GM13977 (cell line): ENCODE measurements around the gene PTEN.

Experiments used
- DNase-seq: peaks from one replicate; pipeline ENCODE4 v3.0.0; 2012; ENCODE audit warnings: low spot score
- in situ Hi-C: fragments of 300-500 bp; cut with MboI; formaldehyde crosslinking; loops from one replicate; pipeline ENCODE4 v1.12.0; 2022; ENCODE audit warnings: low sequenced_read_pairs, low pct_unique_long_range_greater_than_20kb, mixed read lengths, inconsistent platforms; ENCODE audit not compliant: unreplicated experiment
- TF ChIP-seq, protein P1 (sequence below): IDR thresholded peaks from 2 replicates; pipeline ENCODE4 v1.5.1; 2012; ENCODE audit warnings: mild to moderate bottlenecking, control low read depth; ENCODE audit not compliant: insufficient read depth; ENCODE audit errors: extremely low read depth, missing control alignments

The PTEN gene

DNA sequence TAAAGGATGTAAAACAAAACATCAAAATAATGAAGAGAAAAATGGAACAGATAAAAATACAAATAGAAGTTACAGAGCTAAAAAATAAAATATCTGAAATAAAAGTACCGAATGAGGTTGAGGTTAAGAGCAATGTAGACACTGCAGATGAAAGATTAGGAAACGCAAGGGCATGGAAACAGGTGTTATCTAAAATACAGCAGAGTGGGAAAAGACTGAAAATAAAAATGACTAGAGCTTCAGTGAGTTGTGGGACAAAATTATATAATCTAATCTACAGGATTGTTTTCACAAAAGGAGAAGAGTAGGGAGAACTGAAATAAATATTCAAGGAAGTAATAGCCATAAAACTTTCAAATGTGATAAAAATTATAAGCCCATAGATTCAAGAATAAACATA, 123.8 kb downstream of the PTEN start:
- TF ChIP-seq, protein P1, sequence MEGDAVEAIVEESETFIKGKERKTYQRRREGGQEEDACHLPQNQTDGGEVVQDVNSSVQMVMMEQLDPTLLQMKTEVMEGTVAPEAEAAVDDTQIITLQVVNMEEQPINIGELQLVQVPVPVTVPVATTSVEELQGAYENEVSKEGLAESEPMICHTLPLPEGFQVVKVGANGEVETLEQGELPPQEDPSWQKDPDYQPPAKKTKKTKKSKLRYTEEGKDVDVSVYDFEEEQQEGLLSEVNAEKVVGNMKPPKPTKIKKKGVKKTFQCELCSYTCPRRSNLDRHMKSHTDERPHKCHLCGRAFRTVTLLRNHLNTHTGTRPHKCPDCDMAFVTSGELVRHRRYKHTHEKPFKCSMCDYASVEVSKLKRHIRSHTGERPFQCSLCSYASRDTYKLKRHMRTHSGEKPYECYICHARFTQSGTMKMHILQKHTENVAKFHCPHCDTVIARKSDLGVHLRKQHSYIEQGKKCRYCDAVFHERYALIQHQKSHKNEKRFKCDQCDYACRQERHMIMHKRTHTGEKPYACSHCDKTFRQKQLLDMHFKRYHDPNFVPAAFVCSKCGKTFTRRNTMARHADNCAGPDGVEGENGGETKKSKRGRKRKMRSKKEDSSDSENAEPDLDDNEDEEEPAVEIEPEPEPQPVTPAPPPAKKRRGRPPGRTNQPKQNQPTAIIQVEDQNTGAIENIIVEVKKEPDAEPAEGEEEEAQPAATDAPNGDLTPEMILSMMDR, result no peak
- DNase-seq, result no peak
- in situ Hi-C loops, result no loop called here

DNA sequence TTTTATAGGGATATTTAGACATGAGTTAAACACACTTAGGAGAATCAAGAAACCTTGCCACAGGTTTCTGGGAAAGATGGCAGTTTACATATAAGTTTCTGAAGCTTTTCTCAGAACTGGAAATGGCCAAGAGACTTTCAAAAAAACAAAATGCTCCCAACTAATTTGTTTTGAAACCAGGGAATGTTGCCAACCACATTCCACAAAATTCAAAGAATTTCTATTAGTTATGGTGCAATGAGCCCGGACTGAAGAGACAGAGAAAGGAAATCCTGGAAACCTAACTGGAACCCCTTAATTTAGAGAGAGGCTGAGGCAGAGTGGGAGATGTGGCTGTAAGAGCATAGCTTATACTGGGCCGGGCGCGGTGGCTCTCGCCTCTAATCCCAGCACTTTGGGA, 128.5 kb downstream of the PTEN start:
- in situ Hi-C loops, result no loop called here
- TF ChIP-seq, protein P1, result no peak
- no peak for DNase-seq

- in situ Hi-C loops, result no loop called here
- TF ChIP-seq, protein P1, result no peak
- DNase-seq, result no peak
Measured at GRCh38 chr10:88004451-88004850, 141.0 kb downstream of the PTEN start.

GRCh38 chr10:88006261-88006660, 142.8 kb downstream of the PTEN start:
- in situ Hi-C loops, result no loop called here

GRCh38 chr10:88008866-88009470, 145.5 kb downstream of the PTEN start:
- TF ChIP-seq, protein P1, result no peak
- in situ Hi-C loops, result no loop called here
- no peak for DNase-seq

More at GRCh38 chr10:88006261-88006660, 142.8 kb downstream of the PTEN start:
- no peak for DNase-seq
- TF ChIP-seq, protein P1, result no peak

DNA sequence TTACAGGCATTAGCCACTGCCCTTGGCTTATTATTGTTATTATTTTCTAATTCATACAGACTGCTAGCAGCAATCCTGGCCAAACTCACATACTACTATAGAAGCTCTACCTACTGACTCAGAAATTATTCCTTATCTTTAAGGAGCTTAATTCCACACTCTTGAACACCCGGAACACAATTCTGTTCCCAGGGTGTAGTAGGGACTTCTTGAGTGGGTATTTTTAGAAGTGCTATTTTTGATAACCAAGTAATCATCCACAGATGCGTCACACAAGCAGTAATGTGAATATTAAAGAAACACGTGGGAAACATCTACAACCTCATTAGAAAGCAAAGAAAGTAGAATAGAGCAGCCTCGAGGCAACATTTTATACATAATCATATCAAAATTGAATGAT, 149.2 kb downstream of the PTEN start:
- TF ChIP-seq, protein P1, result no peak
- no peak for DNase-seq
- in situ Hi-C loops, result no loop called here
